ENCODE measurements around the gene IRF2BPL. TPM values are rescaled to one million over a fixed set of nuclear protein-coding genes. Genes with fewer than 3 reads are reported as not detected.

Gene IRF2BPL
- total RNA-seq, 1 donor from 2014 or later: 68.1 TPM

DNA sequence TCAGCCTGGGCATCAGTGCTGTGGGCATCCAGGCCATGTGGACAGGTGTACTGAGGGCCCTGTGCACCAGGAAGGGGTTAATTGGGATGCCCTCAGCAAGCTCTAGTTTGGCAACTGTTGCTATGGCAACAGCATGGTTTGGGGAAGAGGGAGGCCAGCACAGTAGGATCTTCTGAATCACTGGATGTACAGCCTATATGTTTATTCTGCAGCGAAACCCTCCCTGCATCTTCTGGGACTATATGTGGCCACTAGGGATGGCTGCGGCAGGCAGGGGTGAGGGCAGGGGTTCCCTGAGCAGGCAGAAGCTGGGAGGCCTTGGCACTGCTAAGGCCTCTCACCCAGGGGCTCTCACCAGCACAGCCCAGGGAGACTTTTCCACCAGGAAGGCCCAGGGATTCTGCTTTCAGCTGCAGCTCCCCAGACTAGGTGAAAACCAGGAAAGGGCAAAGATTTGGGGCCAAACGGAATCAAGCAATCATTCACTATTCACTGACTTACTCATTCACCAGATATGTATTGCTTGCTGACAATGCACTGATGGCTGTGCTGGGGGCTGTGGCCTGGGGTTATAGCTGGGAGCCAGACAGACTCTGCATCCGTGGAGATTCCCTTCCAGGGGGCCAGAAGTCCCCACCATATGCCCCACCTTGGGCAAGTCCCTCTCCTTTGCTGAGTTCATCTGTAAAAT lies 42.8 kb downstream of the IRF2BPL start:
- H3K9me3 ChIP-seq: peaks cover 0 to 3% of the 10 kb centered on the region in 2 donors
- no peak overlapping the region for H3K4me3 ChIP-seq
- H3K27me3 ChIP-seq: no peaks in the 10 kb centered on the region
- no peaks in the 10 kb centered on the region for H3K4me1 ChIP-seq
- intact Hi-C loops (cut with DNase I): no loop called here
- TF ChIP-seq, protein P1, sequence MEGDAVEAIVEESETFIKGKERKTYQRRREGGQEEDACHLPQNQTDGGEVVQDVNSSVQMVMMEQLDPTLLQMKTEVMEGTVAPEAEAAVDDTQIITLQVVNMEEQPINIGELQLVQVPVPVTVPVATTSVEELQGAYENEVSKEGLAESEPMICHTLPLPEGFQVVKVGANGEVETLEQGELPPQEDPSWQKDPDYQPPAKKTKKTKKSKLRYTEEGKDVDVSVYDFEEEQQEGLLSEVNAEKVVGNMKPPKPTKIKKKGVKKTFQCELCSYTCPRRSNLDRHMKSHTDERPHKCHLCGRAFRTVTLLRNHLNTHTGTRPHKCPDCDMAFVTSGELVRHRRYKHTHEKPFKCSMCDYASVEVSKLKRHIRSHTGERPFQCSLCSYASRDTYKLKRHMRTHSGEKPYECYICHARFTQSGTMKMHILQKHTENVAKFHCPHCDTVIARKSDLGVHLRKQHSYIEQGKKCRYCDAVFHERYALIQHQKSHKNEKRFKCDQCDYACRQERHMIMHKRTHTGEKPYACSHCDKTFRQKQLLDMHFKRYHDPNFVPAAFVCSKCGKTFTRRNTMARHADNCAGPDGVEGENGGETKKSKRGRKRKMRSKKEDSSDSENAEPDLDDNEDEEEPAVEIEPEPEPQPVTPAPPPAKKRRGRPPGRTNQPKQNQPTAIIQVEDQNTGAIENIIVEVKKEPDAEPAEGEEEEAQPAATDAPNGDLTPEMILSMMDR (IDR thresholded peaks at IDR 0.05): no peak
- H3K36me3 ChIP-seq: no peaks in the 10 kb centered on the region
- H3K27ac ChIP-seq: no peak overlapping the region
- no peak for DNase-seq (ENCODE audit: low spot score in 2 of 2)

DNA sequence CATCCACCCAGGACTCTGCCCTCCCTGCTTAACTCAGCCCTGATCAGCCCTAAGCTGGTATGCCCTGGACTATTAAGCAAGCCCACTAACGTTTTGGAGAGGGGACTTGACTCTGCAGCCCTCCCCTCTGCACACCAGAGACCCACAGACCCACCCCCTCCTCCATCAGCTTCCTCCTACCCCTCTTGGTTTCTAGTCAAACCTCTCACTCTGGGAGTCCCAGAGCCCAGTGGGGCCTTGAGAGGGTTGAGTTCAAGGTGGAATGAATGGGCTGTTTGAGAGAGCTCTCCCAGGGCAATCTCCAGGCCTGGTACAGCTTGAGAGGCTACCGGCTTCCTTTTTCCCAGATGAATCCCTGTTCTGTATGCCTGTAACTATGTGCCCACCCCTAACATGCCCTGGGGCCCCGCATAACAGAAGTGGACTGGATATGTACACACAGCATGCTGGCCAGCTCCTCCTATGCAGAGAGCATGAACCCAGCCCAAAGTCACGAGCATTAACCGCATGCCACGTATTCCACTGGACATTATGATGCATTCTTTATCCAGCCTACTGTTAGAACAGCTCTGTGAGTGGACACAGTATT lies 43.6 kb downstream of the IRF2BPL start:
- no peak for DNase-seq (ENCODE audit: low spot score in 2 of 2)
- intact Hi-C loops (cut with DNase I): no loop called here
- no peak overlapping the region for H3K27ac ChIP-seq
- no peaks in the 10 kb centered on the region for H3K27me3 ChIP-seq
- peaks cover 0 to 3% of the 10 kb centered on the region in 2 donors for H3K9me3 ChIP-seq
- TF ChIP-seq, protein P1 (IDR thresholded peaks at IDR 0.05): no peak
- H3K36me3 ChIP-seq: no peaks in the 10 kb centered on the region
- no peak overlapping the region for H3K4me3 ChIP-seq
- H3K4me1 ChIP-seq: no peaks in the 10 kb centered on the region

DNA sequence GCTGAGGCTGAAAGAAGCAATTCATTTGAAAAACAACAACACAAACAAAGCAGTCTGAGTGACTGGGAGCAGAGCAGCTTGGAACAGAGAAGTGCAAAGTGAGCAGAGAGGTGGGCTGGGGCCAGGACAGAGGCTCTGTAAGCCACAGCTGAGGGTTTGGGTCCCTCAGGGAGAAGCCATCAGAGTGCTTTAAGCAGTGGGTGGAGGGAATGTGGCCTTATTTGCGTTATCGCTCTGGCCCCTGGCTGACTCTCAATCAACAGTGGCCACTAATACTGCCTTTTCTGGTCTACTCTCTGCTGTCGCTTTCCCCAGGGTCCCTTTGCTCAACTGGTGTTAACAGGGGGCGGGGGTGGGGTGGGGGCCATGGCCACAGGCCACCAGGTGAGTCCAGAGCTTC lies 44.2 kb downstream of the IRF2BPL start:
- peaks cover 0 to 3% of the 10 kb centered on the region in 2 donors for H3K9me3 ChIP-seq
- H3K27me3 ChIP-seq: no peaks in the 10 kb centered on the region
- H3K36me3 ChIP-seq: no peaks in the 10 kb centered on the region
- TF ChIP-seq, protein P1 (IDR thresholded peaks at IDR 0.05): no peak
- H3K4me3 ChIP-seq: no peak overlapping the region
- DNase-seq (ENCODE audit: low spot score in 2 of 2): no peak
- intact Hi-C loops (cut with DNase I): no loop called here
- H3K27ac ChIP-seq: no peak overlapping the region
- no peaks in the 10 kb centered on the region for H3K4me1 ChIP-seq

DNA sequence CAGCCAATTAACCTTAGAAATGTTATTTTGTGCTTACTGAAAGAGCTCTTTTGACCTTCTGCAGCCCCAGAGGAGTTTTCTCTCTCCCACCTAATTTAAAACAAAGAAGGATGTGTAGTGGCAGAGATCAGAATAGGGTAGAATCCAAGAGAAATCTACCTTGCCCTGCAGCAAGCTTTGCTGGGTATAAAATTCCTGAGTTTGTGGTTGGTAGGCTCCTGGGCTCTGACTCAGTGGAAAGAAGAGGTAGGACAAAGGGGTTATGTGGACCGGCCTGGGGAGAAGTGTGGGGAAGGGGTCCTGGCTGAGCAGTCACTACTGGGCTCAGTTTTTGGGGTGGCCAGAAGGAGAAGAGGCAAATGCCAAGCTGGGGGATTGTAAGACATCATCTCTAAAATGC lies 46.8 kb downstream of the IRF2BPL start:
- Histone ChIP-seq H3K9me3 (peaks cover 0 to 3% of the 10 kb centered on the region in 2 donors), H3K4me3 (no peak overlapping the region), H3K27me3 (no peaks in the 10 kb centered on the region), H3K4me1 (peaks cover 0 to under 1% of the 10 kb centered on the region in 2 donors), H3K36me3 (no peaks in the 10 kb centered on the region), H3K27ac (no peak overlapping the region)
- TF ChIP-seq, protein P1 (IDR thresholded peaks at IDR 0.05): no peak
- no peak for DNase-seq (ENCODE audit: low spot score in 2 of 2)
- intact Hi-C loops (cut with DNase I): no loop called here

DNA sequence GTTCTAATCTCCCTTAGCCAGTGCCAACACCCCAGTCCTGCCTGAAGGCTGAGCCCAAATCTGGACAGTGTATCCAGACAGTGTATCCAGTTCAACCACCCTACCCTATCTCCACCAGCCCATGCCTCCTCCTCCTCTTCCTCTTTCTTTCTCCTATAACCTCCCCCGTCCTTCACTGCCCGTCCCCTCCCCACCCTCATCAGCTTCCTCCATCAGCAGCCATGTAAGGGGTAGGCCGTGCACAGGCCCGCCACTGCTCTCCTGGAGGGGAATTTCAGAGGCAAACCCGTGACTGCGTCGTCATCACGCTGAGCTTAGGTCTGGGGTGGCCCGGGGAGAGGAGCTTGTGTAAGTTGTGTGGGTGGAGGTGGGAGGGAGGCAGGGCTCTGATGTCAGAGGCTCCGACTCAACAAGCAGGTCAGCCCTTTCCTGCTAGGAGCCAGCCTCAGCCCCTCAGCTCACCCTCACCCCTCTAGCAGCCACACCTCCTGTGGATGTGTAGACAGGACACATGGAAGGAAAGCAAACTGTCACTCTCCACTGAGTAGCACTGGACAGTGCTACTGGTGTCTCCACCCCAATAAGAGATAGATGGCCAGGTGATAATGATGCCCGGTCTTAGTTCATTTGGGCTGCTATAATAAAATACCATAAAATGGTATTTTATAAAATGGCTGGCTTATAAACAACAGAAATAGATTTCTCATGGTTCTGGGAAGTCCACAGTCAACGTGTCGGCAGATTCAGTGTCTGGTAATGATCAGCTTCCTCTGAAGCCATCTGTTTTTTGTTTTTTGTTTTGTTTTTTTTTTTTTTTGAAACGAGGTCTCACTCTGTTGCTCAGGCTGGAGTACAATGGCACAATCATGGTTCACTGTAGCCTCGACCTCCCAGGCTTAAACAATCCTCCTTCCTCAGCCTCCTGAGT lies 50.5 kb downstream of the IRF2BPL start:
- peak; percentile 60 to 77 for DNase-seq (ENCODE audit: low spot score in 2 of 2)
- Histone ChIP-seq H3K27me3 (no peaks in the 10 kb centered on the region), H3K27ac (no peak overlapping the region), H3K4me3 (no peak overlapping the region), H3K4me1 (peaks cover 2 to 7% of the 10 kb centered on the region in 2 donors), H3K36me3 (no peaks in the 10 kb centered on the region), H3K9me3 (peaks cover 0 to 3% of the 10 kb centered on the region in 2 donors)
- intact Hi-C loops (cut with DNase I): no loop called here
- TF ChIP-seq, protein P1 (IDR thresholded peaks at IDR 0.05): no peak

Data from ascending aorta (tissue), 2 donors.